ENCODE results near the gene SCIMP. TPM values are rescaled to one million over a fixed set of nuclear protein-coding genes. Genes with fewer than 3 reads are reported as not detected.
"Not testable (repeated sequence)": the region's sequence is repeated elsewhere in the genome, so short reads cannot be mapped to it uniquely, and the experiment has no call there.

SCIMP gene
- polyA plus RNA-seq (2014; cell fraction: cytosol; rRNA removed): not detected in 2 replicates
- not detected in 2 replicates for polyA plus RNA-seq (2014; cell fraction: nucleus; rRNA removed)

DNA sequence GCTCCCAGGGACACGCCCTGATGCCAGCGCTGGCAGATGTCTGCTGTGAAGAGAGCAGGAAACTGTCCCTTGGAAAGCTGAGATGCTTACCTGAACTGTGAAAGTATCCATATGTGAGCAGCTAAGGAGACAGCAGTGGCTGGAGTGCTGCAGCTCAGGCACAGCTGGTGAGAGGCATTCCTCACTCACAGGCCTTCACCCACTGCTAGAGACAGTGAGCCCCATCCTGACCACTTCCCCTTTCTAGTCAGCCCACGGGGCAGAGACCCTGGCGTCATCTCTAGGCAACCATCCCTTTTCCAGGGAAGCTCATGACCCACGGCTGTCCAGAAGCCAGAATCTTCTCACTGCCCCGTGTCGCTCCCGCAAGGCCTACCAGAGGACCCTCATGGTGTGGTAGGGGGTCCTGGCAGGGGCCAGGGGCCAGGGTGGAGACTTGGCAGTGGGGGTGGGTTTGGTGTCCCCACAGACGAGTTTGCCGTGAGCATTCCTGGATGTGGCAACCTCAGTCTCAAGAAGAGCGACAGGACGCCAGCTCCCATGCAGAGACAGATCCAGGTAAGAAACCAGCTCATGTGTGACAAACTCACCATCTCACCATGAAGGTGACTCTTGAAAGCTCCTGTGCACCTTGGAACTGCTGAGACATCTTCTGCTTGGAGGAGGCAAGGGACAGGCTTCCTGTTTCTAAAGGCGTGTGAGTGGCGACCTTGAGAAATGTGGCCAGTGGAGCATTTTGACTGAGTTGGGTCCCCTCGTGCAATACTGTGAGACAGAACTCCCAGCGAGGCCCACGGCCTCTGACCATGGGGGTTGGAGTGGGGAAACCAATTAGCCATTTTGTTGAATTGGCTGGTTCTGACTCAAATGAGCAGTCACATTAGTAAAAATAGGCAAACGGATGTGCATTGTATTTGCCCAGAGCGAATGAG is at the start of gene SCIMP:
TSS of gene SCIMP (minus strand) at position 216 of the 932 bp plus-strand sequence. CDS start at position 111, 105 bp downstream.
- no peak for DNase-seq (ENCODE audit: low spot score)

DNA sequence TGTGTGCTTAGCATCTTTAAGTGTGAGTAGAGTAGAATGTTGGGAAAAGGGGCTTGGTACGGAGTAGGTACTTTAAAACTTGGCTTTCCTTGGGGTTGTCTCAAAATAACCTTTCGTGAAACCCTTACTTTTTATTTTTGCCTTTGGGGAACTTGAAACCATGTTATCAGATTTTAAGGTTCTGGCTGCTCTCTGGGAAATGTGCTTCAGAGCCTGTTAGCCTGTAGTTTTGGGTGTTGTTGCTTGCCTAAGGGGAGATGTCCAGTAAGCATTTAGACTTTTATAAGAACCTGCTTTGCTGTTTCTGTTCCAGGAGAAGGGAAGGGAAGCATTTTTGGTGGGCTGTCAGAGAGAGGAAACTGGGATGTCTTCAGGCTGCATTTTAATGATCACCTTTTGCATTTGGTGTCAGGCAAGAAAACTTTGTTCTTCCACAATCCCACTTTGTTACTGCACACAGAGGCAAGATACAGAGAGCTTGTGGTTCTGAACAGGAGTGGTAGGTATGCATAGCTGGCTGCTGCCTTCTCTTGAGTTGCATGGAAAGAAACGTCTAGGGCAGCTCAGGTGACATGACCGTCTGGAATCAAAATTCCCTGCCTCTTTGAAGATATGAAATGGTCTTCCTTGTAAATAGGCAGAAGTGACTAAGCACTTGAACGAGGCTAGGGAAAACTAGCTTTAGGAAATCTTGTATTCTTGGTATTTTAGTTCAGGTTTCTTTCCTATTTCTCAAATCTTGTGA is 49.1 kb upstream of the SCIMP start:
- DNase-seq (ENCODE audit: low spot score): no peak

DNA sequence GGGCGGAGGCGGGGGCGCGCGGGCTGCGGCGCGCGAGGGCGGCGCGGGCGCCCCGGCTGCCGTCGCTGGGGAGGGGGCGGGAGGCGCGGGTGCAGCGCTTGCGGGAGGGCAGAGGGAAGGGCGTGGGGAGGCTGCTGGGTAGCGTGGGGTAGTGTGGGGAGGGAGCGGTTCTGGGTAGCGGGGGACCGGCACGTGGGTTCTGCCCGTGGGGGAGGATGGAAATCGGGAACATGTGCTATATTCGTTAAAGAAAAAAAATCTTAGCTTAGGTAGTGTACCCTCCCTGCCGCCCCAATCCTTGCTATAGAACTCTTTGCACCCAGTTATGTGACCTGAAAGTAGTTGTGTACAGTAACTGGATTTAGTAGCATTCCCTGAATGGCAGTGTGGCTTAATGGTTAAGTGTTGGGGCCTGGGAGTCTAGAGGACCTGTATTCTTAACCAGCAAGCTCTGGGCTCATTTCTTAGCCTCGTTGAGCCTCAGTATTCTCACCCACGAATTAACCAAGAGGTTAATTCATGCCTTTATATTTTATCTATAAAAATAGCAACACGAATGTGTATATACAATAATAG is 48.1 kb upstream of the SCIMP start:
- DNase-seq (ENCODE audit: low spot score): no peak

DNA sequence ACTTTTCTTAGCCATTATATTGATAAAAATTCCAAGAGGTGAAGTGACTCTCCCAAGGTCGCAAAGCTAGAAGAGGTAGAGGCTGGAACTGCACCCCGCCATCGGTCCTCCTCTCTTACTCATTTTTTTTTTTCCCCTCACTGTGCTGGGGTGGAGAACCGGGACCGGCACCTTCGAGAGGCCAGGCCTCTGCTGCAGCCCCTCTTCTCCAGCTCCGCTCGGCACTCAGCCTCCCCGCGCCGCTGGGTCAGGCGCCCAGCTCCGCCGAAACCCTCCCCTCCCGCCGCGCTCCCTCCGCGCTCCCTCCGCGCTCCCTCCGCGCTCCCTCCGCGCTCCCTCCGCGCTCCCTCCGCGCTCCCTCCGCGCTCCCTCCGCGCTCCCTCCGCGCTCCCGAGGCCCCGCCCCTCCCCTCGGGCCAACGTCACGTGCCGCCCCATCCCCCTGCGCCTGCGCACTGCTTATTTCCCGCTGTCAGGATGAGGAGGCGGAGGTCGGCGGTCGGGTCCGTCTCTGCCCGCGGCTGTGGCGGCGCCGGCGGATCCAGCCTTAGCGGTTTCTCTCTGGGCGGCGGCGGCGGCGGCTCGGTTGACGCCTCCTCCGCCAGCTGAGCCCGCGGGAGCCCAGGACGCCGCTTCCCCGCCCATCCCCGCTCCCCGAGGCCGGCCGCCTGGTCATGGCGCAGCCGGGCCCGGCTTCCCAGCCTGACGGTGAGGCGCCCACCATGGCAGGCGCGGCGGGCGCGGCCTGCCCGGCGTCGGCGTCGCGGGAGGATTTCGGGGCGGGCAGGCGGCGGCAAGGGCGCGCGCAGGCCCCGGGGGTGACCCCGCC is 47.4 kb upstream of the SCIMP start, which contains the start of gene RABEP1:
TSS of gene RABEP1 (plus strand) at position 471 of the 828 bp plus-strand sequence. CDS start at position 674, 203 bp downstream.
- peak; percentile 89 for DNase-seq (ENCODE audit: low spot score)

DNA sequence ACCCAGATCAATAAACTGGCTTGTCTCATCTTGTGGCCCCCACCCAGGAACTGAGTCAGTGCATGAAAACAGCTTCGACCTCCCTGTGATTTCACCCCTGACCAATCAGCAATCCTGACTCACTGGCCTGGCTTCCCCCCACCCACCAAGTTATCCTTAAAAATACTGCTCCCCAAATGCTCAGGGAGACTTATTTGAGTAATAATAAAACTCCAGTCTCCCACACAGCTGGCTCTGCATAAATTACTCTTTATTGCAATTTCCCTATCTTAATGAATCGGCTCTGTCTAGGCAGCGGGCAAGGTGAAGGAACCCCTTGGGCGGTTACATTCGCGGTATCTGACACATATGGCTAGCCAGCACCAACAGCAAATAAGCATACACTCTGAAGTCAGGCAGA is 37.7 kb upstream of the SCIMP start:
- DNase-seq (ENCODE audit: low spot score): no peak

DNA sequence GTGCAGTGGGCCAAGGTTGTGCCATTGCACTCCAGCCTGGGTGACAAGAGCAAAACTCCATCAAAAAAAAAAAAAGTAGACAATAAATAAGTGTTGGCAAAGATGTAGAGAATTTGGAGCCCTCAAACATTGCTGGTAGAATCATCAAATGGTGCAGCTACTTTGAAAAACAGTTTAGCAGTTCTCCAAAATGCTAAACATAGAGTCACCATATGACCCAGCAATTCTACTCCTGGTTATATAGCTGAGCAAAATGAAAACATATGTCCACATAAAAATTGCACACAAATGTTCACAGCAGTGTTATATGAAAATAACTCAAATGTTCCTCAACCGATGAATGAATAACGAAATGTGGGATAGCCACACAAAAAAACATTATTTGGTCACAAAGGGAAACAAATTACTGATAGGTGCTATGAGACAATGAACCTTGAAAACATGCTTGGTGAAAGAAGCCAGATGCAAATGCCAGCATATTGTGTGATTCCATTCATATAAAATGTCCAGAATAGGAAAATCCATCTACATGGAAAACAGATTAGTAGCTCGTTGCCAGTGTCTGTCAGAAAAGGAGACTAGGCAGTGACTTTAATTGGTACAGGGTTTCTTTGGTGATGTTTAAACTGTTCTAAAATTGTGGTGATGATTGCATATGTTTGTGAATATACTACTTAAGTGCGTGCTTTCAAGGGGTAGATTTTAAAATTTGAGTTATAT is 34.7 kb upstream of the SCIMP start:
- no peak for DNase-seq (ENCODE audit: low spot score)

DNA sequence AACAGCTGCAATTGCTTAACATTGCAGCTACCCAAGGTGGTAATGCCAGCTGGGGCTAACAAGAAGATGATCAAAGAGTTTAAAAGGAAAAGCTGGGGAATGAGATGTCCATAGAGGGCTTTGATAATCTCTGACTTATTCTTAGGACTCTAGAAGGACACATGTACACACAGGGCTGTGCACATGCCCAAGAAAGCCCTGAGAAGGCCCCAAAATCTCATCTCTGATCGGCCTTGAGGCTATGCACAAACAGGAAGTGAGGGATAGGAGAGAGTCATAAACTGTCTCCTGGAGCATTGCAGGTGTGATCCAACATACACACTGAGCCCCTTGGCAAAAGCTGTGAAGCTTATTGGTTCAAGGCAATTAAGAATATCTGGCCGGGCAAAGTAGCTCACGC is 30.2 kb upstream of the SCIMP start:
- no peak for DNase-seq (ENCODE audit: low spot score)

DNA sequence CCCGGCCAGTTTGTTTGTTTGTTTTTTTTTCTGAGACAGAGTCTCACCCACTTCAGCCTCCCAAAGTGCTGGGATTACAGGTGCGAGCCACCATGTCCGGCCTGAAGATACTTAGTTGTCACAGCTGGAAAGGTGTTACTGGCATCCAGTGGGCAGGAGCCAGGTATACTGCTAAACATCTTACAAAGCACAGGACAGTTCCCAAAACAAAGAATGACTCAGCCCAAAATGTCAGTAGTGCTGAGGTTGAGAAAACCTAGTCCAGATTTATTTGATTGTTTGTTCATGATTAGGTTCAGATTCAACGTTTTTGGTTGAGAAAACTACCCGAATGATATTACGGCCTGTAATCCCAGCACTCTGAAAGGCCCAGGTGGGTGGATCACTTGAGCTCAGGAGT is 28.8 kb upstream of the SCIMP start:
- DNase-seq (ENCODE audit: low spot score): no peak

DNA sequence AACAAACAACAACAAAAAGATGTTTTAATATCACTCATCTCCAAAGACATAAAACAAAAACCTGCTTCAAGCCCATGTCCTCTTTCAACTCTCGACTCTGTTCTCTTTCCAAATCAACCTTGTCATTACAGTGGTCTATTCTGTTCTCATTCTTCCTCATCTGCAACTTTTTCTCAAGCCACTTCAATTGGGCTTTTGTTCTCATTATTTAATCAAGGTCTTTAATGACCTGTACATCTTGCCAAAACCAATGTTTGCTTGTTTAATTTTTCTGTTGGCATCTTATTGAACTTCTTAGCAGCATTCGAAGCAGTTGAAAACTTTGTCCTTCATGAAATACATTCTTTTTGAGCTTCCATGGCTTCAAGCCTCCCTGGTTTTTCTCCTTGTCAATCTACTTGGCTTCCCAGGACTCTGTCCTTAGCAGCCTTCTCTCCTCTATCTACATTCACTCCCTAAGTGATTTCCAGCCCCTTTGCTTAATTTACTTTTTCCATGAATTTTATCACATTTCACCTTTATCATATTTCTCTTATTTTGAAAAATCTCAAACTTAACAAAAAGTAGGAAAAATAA is 27.8 kb upstream of the SCIMP start:
- DNase-seq (ENCODE audit: low spot score): no peak

DNA sequence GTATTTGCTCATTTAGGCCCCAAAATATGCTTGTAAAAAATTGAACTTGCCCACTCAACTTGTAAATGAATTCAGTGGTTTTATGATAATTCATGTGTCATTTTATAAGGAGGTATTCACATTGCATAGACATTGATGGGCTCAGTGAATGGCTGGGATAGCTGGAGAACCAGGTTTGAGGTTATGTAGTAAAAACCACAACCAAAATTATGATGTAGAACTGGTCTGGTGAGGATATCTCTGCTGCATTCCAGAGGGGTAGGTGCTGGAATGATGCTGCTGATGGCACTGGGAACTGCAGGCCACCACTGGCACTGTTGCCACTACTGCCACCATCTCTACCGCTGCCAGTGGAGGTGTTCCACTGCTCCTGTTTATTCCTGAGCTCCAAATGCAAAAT is 25.9 kb upstream of the SCIMP start:
- no peak for DNase-seq (ENCODE audit: low spot score)

DNA sequence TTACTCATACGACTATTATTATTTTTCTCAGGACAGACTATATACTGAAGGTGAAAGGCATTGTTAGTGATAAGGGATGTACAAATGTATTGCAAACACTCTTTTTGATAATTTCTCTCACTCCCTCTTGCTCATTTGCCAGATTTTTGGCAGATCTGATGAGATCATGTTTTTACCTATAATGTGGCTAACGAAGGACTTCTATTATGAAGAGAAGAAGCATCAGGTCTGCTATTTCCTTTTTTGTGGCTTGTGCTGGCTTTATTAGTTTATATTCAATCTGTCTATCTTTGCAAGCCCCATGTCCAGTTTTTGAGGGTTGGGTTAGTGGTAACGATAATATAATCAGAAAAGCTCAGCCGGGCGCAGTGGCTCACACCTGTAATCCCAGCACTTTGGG is 22.5 kb upstream of the SCIMP start:
- DNase-seq (ENCODE audit: low spot score): no peak

DNA sequence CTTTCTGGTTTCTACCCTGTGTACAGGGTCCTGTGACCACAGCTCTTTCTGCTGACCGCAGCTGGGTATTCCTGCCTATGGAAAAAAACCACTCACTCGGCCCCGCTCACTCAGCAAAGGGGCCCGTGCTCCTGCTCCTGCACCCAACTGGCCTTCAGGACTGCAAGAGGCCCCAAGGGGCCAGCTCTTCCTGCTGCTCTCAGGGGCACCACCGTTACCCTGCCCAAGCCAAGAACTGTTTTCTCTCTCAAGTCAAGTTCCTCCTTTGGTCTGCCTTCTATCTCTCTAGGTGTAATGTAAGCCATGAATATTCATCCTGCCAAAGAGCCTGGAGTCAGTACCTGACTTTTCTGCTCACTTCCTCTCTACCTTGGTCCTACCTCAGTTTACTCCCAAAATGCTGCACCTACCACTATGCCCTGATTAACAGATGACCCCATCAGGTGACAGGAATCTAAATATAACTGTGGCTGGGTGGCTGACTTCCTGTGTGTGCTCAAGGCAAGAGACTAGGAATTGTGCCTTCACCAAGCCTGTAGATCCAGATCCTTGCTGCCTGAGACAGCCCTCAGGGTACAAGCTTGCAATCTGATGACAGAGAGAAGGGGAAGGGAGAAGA is 20.4 kb upstream of the SCIMP start:
- DNase-seq (ENCODE audit: low spot score): no peak

DNA sequence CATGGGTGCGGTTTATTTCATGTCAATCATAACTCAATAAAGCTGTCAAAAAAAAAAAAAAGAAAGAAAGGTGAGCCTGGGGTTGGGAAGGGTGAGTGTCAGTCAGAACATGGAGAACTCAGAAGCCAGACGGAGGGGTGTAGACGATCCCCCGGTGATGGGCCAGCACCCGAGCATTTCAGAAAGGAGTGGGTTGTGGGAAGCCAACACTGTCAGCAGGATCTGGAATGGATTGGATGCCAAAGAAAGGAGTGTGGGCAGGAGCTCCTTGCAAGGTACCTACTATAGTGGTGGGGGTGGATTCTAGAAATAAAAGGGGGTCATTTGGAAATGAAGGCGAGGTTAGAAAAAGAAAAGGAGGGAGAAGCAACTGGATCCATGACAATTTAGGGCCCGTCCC is 19.8 kb upstream of the SCIMP start:
- no peak for DNase-seq (ENCODE audit: low spot score)

DNA sequence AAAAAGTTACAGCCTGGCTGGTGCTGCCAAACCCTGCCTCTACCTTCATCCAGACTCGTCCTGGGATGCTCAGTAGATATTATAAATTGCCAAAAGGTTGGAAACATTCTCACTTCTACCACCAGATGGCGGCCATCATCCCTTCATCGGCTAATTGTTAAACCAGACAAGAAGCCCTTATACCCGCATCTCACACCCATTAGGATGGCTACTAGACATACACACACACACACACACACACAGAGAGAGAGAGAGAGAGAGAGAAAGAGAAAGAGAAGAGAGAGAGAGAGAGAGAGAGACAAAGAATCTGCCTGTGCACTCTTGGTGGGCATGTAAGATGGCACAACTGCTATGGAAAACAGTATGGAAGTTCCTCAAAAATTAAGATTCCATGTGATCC is 15.0 kb upstream of the SCIMP start:
- peak; percentile 81 for DNase-seq (ENCODE audit: low spot score)

DNA sequence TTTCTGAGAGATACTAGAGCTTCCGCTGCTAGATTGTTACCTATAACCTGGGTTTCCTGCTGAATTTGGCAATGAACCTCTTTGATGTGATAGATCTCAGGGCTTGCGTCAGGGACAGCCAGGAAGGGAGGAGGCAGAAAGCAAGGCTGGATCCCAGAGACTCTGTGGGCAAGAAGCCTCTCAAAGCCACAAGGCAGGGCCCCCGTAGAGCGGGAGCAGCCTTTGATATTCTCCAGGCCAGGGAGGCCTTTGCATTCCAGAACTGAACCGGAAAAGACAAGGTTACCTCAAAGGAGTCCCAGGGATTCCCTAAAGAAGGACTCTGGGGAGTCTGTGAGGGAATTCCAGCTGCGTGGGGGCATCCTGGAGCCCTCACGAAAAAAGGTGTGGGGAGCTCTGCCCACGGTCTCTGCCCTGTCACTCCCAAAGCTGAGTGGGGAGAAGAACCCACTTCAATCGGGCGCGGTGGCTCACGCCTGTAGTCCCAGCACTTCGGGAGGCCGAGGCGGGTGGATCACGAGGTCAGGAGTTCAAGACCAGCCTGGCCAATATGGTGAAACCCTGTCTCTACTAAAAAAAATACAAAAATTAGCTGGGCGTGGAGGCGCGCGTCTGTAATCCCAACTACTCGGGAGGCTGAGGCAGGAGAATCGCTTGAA is 14.3 kb upstream of the SCIMP start:
- no peak for DNase-seq (ENCODE audit: low spot score)

DNA sequence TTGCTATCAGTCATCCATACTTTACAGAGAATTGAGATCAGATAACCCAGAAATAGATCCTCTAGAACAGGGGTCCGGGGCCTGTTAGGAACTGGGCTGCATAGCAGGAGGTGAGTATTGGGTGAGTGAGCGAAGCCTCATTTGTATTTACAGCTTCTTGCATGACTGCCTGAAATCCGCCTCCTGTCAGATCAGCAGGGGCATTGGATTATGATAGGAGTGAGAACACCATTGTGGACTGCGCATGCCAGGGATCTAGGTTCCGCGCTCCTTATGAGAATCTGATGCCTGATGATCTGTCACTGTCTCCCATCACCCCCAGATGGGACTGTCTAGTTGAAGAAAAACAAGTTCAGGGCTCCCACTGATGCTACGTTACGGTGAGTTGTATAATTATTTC is 13.0 kb upstream of the SCIMP start:
- no peak for DNase-seq (ENCODE audit: low spot score)

DNA sequence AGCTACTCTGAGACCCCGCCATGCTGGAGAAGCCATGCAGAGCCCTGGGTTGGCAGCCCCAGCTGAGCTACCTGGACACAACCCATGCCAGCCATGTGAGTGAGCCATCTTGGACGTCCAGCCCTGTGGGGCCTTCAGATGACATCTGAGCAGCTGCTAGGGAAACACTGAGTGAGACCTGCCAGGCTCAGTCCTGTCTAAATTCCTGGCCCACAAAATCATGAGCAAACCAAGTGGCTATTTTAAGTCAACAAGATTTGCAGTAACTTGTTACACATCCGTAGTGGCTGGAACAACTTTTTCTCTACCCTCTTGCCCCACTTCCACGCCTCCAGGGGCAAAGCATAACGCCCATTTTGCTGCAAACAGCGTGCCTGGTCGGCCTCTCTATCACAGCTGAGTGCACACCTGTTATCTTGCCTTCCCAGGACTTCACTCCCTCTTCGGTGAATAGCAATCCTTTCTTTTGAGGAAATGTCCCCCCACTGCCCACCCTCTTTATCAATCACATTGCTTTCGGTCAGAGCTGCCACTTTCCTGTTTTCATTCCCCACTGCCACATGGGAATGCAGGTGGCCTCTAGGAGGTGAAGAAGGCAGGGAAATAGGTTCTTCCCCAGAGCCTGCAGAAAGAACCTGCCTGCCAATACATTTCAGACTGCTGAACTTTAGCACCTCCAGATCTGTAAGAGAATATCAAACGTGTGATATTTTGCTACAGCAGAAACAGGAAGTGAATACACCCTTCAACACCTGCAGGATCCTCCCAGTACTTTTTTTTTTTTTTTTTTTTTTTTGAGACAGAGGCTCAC is 7.4 kb upstream of the SCIMP start:
- no peak for DNase-seq (ENCODE audit: low spot score)

DNA sequence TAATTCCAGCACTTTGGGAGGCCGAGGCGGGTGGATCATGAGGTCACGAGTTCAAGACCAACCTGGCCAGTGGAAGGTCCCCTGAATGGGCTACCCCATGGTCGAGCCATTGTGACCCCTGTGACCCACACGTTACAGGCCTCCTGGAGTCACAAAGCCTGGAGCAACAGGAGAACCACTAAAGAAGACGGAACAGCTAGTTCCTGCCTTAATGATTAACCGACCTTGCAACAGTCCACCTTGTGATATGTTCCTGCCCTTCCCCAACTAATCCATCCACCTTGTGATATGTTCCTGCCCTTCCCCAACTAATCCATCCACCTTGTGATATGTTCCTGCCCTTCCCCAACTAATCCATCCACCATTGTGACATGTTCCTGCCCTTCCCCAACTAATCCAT is 5.1 kb upstream of the SCIMP start:
- DNase-seq (ENCODE audit: low spot score): not testable (repeated sequence)
